ENCODE data around the gene CRTC3.

The CRTC3 gene

DNA sequence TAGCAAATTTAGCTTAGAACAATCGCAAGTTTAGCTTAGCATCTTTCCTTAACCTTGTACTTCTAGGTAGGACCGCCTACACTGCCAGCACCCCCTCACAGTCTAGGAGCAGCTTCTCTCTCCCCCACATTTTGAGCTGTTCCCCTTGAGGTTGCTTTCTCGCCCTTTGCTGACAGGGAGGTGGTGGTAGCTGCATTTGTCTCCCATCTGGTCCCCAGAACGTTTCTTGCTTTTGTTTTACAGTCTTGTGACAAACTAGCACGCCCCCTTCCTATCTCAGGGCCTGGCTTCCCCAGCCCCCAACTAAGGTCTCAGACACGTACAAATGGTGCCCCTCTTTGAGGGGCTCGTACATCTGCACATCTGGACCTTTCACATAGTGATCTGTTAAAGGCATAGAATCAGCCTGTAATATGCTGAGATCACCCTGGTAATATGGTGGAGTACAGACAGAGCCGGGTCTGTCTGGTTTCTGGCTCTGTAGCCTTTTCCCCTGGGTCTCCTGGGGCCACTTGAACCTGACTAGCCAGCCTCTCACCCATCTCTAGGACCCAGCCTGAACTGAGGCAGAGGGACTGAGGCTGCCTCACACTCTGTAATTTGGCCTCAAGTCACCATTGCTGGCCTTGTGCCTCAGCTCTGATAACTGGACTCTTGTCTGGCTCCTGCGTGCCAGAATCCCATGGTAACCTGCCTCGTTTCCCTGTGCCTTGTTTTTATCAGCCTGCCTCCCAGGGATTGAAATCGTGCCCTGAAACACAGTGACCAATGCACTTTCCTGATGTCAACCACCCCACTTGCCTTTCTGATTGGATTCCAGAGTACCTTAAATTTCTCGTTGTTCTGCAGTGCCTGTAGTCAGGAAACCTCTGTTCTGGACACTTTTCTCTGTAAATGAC, 27.7 kb downstream of the CRTC3 start:
- DNase-seq (ENCODE audit: low read depth): no peak
- TF ChIP-seq MYC (IDR thresholded peaks at IDR 0.05; ENCODE audit: low read depth, low read length) (no peak), POLR2A (IDR thresholded peaks at IDR 0.05; ENCODE audit: extremely low read depth, insufficient read length) (no peak), MAX (IDR thresholded peaks at IDR 0.05; ENCODE audit: low read depth, low read length) (no peak)
- TF ChIP-seq, protein P1, sequence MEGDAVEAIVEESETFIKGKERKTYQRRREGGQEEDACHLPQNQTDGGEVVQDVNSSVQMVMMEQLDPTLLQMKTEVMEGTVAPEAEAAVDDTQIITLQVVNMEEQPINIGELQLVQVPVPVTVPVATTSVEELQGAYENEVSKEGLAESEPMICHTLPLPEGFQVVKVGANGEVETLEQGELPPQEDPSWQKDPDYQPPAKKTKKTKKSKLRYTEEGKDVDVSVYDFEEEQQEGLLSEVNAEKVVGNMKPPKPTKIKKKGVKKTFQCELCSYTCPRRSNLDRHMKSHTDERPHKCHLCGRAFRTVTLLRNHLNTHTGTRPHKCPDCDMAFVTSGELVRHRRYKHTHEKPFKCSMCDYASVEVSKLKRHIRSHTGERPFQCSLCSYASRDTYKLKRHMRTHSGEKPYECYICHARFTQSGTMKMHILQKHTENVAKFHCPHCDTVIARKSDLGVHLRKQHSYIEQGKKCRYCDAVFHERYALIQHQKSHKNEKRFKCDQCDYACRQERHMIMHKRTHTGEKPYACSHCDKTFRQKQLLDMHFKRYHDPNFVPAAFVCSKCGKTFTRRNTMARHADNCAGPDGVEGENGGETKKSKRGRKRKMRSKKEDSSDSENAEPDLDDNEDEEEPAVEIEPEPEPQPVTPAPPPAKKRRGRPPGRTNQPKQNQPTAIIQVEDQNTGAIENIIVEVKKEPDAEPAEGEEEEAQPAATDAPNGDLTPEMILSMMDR (IDR thresholded peaks at IDR 0.05; ENCODE audit: low read depth, low read length): no peak
- H3K4me3 ChIP-seq (ENCODE audit: low read depth, low read length): no peak overlapping the region

GRCh38 chr15:90558171-90558573, 28.4 kb downstream of the CRTC3 start:
- H3K4me3 ChIP-seq (ENCODE audit: low read depth, low read length): no peak overlapping the region
- TF ChIP-seq MYC (IDR thresholded peaks at IDR 0.05; ENCODE audit: low read depth, low read length): no peak
- no peak for TF ChIP-seq POLR2A (IDR thresholded peaks at IDR 0.05; ENCODE audit: extremely low read depth, insufficient read length)
- no peak for TF ChIP-seq MAX (IDR thresholded peaks at IDR 0.05; ENCODE audit: low read depth, low read length)
- TF ChIP-seq, protein P1 (IDR thresholded peaks at IDR 0.05; ENCODE audit: low read depth, low read length): no peak
- peak; percentile 28 for DNase-seq (ENCODE audit: low read depth)

DNA sequence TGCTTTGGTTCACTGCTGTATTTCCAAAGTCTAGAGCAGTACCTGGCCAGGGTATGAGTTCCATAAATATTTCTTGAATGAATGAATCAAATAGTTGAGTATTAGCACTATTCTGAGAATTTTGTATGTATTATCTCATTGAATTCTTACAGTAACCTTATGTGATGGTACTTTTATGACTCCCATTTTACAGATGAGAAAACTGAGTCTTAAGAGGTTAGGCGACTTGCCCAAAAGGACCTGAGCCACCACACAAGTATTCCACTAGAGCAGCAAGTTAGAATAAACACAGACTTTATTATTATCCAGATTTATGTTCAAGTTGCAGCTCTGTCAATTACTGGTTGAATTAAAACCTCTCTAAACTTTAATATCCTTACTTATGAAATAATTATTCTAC, 29.4 kb downstream of the CRTC3 start:
- H3K4me3 ChIP-seq (ENCODE audit: low read depth, low read length): no peak overlapping the region
- no peak for DNase-seq (ENCODE audit: low read depth)
- no peak for TF ChIP-seq MAX (IDR thresholded peaks at IDR 0.05; ENCODE audit: low read depth, low read length)
- TF ChIP-seq, protein P1 (IDR thresholded peaks at IDR 0.05; ENCODE audit: low read depth, low read length): no peak
- no peak for TF ChIP-seq POLR2A (IDR thresholded peaks at IDR 0.05; ENCODE audit: extremely low read depth, insufficient read length)
- TF ChIP-seq MYC (IDR thresholded peaks at IDR 0.05; ENCODE audit: low read depth, low read length): no peak

GRCh38 chr15:90560229-90560776, 30.6 kb downstream of the CRTC3 start:
- no peak overlapping the region for H3K4me3 ChIP-seq (ENCODE audit: low read depth, low read length)
- TF ChIP-seq, protein P1 (IDR thresholded peaks at IDR 0.05; ENCODE audit: low read depth, low read length): no peak
- TF ChIP-seq MYC (IDR thresholded peaks at IDR 0.05; ENCODE audit: low read depth, low read length) (no peak), MAX (IDR thresholded peaks at IDR 0.05; ENCODE audit: low read depth, low read length) (no peak), POLR2A (IDR thresholded peaks at IDR 0.05; ENCODE audit: extremely low read depth, insufficient read length) (no peak)
- no peak for DNase-seq (ENCODE audit: low read depth)

DNA sequence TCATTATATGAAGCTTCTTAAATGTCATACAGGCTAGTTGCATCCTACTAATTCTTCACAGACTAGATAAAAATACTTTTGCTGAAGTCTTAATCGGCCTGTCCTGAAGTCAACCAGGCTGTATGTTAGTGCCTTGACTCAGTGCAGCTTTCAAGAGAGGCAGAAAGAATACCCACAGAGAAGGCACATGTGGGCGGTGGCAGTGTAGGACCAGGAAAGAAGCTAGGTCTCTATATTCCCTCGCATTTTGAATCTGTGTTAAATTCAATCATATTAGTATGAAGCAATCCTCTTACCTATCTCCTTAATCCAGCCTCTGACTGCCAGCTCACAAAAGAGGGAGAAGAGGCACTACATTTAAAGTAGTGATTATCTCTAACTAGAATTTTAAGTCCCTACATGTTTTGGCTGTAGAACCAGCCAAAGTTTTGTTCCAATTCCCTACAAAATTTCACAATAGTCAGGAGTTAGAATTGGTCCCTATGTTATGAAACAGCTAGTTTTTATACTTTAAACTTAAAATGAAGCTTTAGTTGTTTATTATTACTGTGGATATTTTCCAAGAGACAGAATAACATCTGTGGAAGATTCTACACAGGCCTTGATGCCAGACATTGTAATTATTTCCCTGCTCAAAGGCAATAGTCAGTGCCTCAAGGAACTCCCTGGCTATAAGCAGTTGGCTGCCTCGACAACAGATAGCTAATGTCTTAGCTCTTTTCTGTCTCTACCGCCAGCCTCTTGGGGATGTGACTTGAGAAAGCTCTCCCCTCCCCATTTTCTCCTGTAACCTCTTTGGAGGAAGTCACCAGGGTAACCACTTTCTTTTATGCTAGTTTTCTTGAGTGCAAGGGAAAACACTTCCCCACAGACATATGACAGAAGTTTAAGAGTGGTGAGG, 31.9 kb downstream of the CRTC3 start:
- TF ChIP-seq POLR2A (IDR thresholded peaks at IDR 0.05; ENCODE audit: extremely low read depth, insufficient read length) (no peak), MYC (IDR thresholded peaks at IDR 0.05; ENCODE audit: low read depth, low read length) (no peak), MAX (IDR thresholded peaks at IDR 0.05; ENCODE audit: low read depth, low read length) (no peak)
- TF ChIP-seq, protein P1 (IDR thresholded peaks at IDR 0.05; ENCODE audit: low read depth, low read length): no peak
- DNase-seq (ENCODE audit: low read depth): peak; percentile 80
- H3K4me3 ChIP-seq (ENCODE audit: low read depth, low read length): no peak overlapping the region

All from NB4 (cell line).